Pulmonary artery endothelial cell (primary cell): ENCODE results near the gene GDPD5. TPM values are rescaled to one million over a fixed set of nuclear protein-coding genes. Genes with fewer than 3 reads are reported as not detected.

Source experiments
- DNase-seq: peaks from one replicate; pipeline ENCODE4 v3.0.0-alpha.2; 2011; ENCODE audit warnings: low read depth, low spot score
- total RNA-seq: library from RNA; depleted of rRNA; stranded (reverse); fragments of >200 nt; gene quantifications from 2 replicates; pipeline ENCODE4 v1.2.3, GENCODE V29; 2014

GDPD5 gene
- total RNA-seq, 1 donor from 2014 or later = 17.5 TPM

- DNase-seq = no peak
Measured at GRCh38 chr11:75402002-75402773, 123.6 kb downstream of the GDPD5 start.

GRCh38 chr11:75400146-75400865, 125.4 kb downstream of the GDPD5 start:
- DNase-seq = no peak

- peak; percentile 78 for DNase-seq
Measured at GRCh38 chr11:75399344-75400145, 126.2 kb downstream of the GDPD5 start, which contains the start of gene RPS3. RPS3 (plus strand) TSS chr11:75399518; CDS start chr11:75399548, 30 bp downstream.

- no peak for DNase-seq
Measured at GRCh38 chr11:75398906-75399305, 126.8 kb downstream of the GDPD5 start.

- DNase-seq = no peak
Measured at GRCh38 chr11:75394085-75394840, 131.5 kb downstream of the GDPD5 start.

- no peak for DNase-seq
Measured at GRCh38 chr11:75389925-75390324, 135.8 kb downstream of the GDPD5 start.

GRCh38 chr11:75389276-75389605, 136.5 kb downstream of the GDPD5 start:
- DNase-seq = no peak

- peak; percentile 60 for DNase-seq
Measured at GRCh38 chr11:75388386-75389275, 137.1 kb downstream of the GDPD5 start.

GRCh38 chr11:75387736-75388294, 137.9 kb downstream of the GDPD5 start:
- DNase-seq = no peak

GRCh38 chr11:75386942-75387630, 138.7 kb downstream of the GDPD5 start:
- DNase-seq = no peak

Other genes starting within 250 kb of the GDPD5 start
- gene ARRB1, start 174.3 kb downstream of the GDPD5 start, total RNA-seq = 94.5 and 156 TPM in 2 replicates
- 2,813 and 4,239 TPM in 2 replicates for gene RPS3, start 126.4 kb downstream of the GDPD5 start, total RNA-seq
- gene KLHL35, start 92.7 kb downstream of the GDPD5 start, total RNA-seq = 2.0 and 2.6 TPM in 2 replicates
- 426 and 732 TPM in 2 replicates for gene SERPINH1, start 36.3 kb upstream of the GDPD5 start, total RNA-seq
- 0.13 and 0.14 TPM in 2 replicates for gene MAP6, start 143.1 kb upstream of the GDPD5 start, total RNA-seq
- gene MOGAT2, start 191.9 kb upstream of the GDPD5 start, total RNA-seq = not detected in 2 replicates
- gene DGAT2, start 242.8 kb upstream of the GDPD5 start, total RNA-seq = 0.49 and 2.2 TPM in 2 replicates